ENCODE measurements around the gene MTG1.

GRCh38 chr10:133457100-133457841 is 63.3 kb downstream of the MTG1 start:
- TF ChIP-seq EZH2 (IDR thresholded peaks at IDR 0.05; ENCODE audit: borderline replicate concordance, low read length) = no peak
- TF ChIP-seq CTCF (IDR thresholded peaks at IDR 0.05; ENCODE audit: low read length) = no peak
